CD14-positive monocyte (primary cell): ENCODE measurements around the gene HORMAD2. TPM values are rescaled to one million over a fixed set of nuclear protein-coding genes. Genes with fewer than 3 reads are reported as not detected.

Source experiments
- DNase-seq, 3 donors: peaks; one replicate each; pipeline ENCODE4 v3.0.0-alpha.2; 2011 to 2022
- H2AFZ ChIP-seq: 2 replicates; pipeline ENCODE4 v1.6.0; 2012; ENCODE audit warnings: mild to moderate bottlenecking, low read depth, low read length, inconsistent platforms; ENCODE audit not compliant: insufficient read depth, poor library complexity, severe bottlenecking
- H3K27ac ChIP-seq, 2 donors: 1 replicate in 1 of 2; 2 replicates in 1 of 2; pipeline ENCODE4 v1.5.1; 2012 to 2013; ENCODE audit warnings: low read length in 2 of 2, control low read depth in 1 of 2, inconsistent platforms in 1 of 2, low read depth in 1 of 2, mild to moderate bottlenecking in 1 of 2
- H3K27me3 ChIP-seq, 2 donors: one replicate each; pipeline versions ENCODE4 v1.6.0 to v1.6.1; 2011 to 2013; ENCODE audit warnings: low read length in 2 of 2; ENCODE audit not compliant: control insufficient read depth in 2 of 2, insufficient read depth in 2 of 2
- H3K36me3 ChIP-seq, 2 donors: replicated peaks in 1 of 2; 1 replicate in 1 of 2; 2 replicates in 1 of 2; pipeline versions ENCODE4 v1.5.1 to v1.6.1; 2012 to 2013; ENCODE audit warnings: low read length in 2 of 2, control low read depth in 1 of 2, inconsistent platforms in 1 of 2, mild to moderate bottlenecking in 1 of 2; ENCODE audit not compliant: insufficient read depth in 2 of 2, control insufficient read depth in 1 of 2
- H3K4me1 ChIP-seq, 2 donors: 1 replicate in 1 of 2; 2 replicates in 1 of 2; pipeline versions ENCODE4 v1.5.1 to v1.6.1; 2012 to 2013; ENCODE audit warnings: low read length in 2 of 2, control low read depth in 1 of 2, inconsistent platforms in 1 of 2, mild to moderate bottlenecking in 1 of 2, moderate library complexity in 1 of 2; ENCODE audit not compliant: insufficient read depth in 2 of 2, control insufficient read depth in 1 of 2
- H3K4me2 ChIP-seq: replicated peaks from 2 replicates; pipeline ENCODE3; 2012; ENCODE audit warnings: low read length, moderate library complexity, mild to moderate bottlenecking; ENCODE audit not compliant: poor library complexity, severe bottlenecking; ENCODE audit errors: extremely low read depth
- H3K4me3 ChIP-seq, 3 experiments: fragments of 200-600 bp in 1 of 3; sonication (generic) in 1 of 3; replicated peaks in 1 of 3; 1 replicate in 2 of 3; 2 replicates in 1 of 3; pipeline ENCODE4 v1.5.1; 2011 to 2013; ENCODE audit warnings: low read length in 3 of 3, mild to moderate bottlenecking in 3 of 3, control low read depth in 2 of 3, low read depth in 2 of 3, inconsistent platforms in 1 of 3, moderate library complexity in 1 of 3
- H3K79me2 ChIP-seq: 2 replicates; pipeline ENCODE4 v1.6.0; 2012; ENCODE audit warnings: mild to moderate bottlenecking, control low read depth, inconsistent platforms, low read length, moderate library complexity; ENCODE audit not compliant: insufficient read depth
- H3K9ac ChIP-seq: 2 replicates; pipeline ENCODE4 v1.6.0; 2017; ENCODE audit warnings: low read length, mild to moderate bottlenecking; ENCODE audit not compliant: insufficient read depth, poor library complexity, severe bottlenecking
- H3K9me3 ChIP-seq, 2 donors: replicated peaks in 1 of 2; 1 replicate in 1 of 2; 2 replicates in 1 of 2; pipeline versions ENCODE4 v1.5.1 to v1.6.1; 2012 to 2013; ENCODE audit warnings: low read length in 2 of 2, control low read depth in 1 of 2; ENCODE audit not compliant: control insufficient read depth in 1 of 2, insufficient read depth in 1 of 2
- H4K20me1 ChIP-seq: 2 replicates; pipeline ENCODE4 v1.6.0; 2012; ENCODE audit warnings: mild to moderate bottlenecking, low read length, control low read depth, moderate library complexity; ENCODE audit not compliant: insufficient read depth
- H3K27ac Mint-ChIP-seq, 7 donors: one replicate each; pipeline ENCODE4 v1.8.0; 2020; ENCODE audit warnings: mild to moderate bottlenecking in 7 of 7, mixed read lengths in 7 of 7, moderate library complexity in 6 of 7, inconsistent platforms in 2 of 7
- H3K27me3 Mint-ChIP-seq, 3 donors: one replicate each; pipeline ENCODE4 v1.8.0; 2021 to 2022; ENCODE audit warnings: low read depth in 3 of 3, mild to moderate bottlenecking in 3 of 3, mixed read lengths in 3 of 3, moderate library complexity in 3 of 3, inconsistent platforms in 1 of 3
- H3K36me3 Mint-ChIP-seq, 2 donors: one replicate each; pipeline ENCODE4 v1.8.0; 2020; ENCODE audit warnings: mixed read lengths in 2 of 2, inconsistent platforms in 1 of 2, mild to moderate bottlenecking in 1 of 2
- H3K4me1 Mint-ChIP-seq: one replicate; pipeline ENCODE4 v1.8.0; 2020; ENCODE audit warnings: mild to moderate bottlenecking, mixed read lengths
- H3K4me3 Mint-ChIP-seq, 2 donors: one replicate each; pipeline ENCODE4 v1.8.0; 2020; ENCODE audit warnings: mild to moderate bottlenecking in 2 of 2, mixed read lengths in 2 of 2, moderate library complexity in 1 of 2
- H3K9me3 Mint-ChIP-seq, 7 donors: one replicate each; pipeline ENCODE4 v1.8.0; 2020 to 2022; ENCODE audit warnings: mixed read lengths in 7 of 7, mild to moderate bottlenecking in 6 of 7, moderate library complexity in 6 of 7, inconsistent platforms in 2 of 7
- CTCF ChIP-seq: fragments of 200-600 bp; IDR thresholded peaks from one replicate; pipeline ENCODE4 v1.8.0; 2022; ENCODE audit warnings: antibody characterized with exemption, mild to moderate bottlenecking
- WGBS: methylation state at CpG from one replicate; pipeline ENCODE4 v1.1.5; 2013; ENCODE audit warnings: missing lambda C conversion rate; ENCODE audit not compliant: insufficient coverage; 5-methylcytosine and 5-hydroxymethylcytosine counted together
- intact Hi-C, 2 donors: fragments of 100-400 bp; cut with micrococcal nuclease; formaldehyde crosslinking; loops; one replicate each; pipeline versions ENCODE4 v1.15.0 to v1.15.1; 2023
- polyA plus RNA-seq, 3 donors: library from polyadenylated mRNA; depleted of rRNA in 1 of 3; unstranded in 2 of 3; stranded (reverse) in 1 of 3; fragments of 300-500 nt in 2 of 3; fragments of >200 nt in 1 of 3; fragmentation: Illumina TruSeq in 2 of 3; gene quantifications; 1 replicate in 2 of 3; 2 replicates in 1 of 3; pipeline ENCODE4 v1.2.3, GENCODE V29; 2012 to 2021

HORMAD2 gene
- polyA plus RNA-seq, 3 donors: not detected

GRCh38 chr22:30064172-30064571, 16.1 kb upstream of the HORMAD2 start:
- Mint-ChIP-seq H3K27me3 (peaks cover 5 to 6% (median 6%) of the 10 kb centered on the region in 3 donors), H3K4me3 (no peak overlapping the region), H3K9me3 (peaks cover 10 to 41% (median 27%) of the 10 kb centered on the region in 7 donors), H3K36me3 (no peaks in the 10 kb centered on the region), H3K27ac (no peak overlapping the region), H3K4me1 (peaks cover 4% of the 10 kb centered on the region)
- Histone ChIP-seq H3K4me1 (no peaks in the 10 kb centered on the region), H3K9me3 (peaks cover 6% of the 10 kb centered on the region in 2 donors), H4K20me1 (no peaks in the 10 kb centered on the region), H3K27me3 (no peaks in the 10 kb centered on the region), H2AFZ (no peak overlapping the region), H3K9ac (no peak overlapping the region), H3K4me3 (no peak overlapping the region), H3K36me3 (no peaks in the 10 kb centered on the region), H3K79me2 (no peaks in the 10 kb centered on the region), H3K4me2 (no peak overlapping the region), H3K27ac (no peak overlapping the region)
- DNase-seq: no peak
- TF ChIP-seq CTCF: no peak
- intact Hi-C loops: no loop called here

GRCh38 chr22:30073743-30074142, 6.5 kb upstream of the HORMAD2 start:
- H3K27me3 ChIP-seq: peaks cover 10 to 18% of the 10 kb centered on the region in 2 donors
- Mint-ChIP-seq H3K36me3 (no peaks in the 10 kb centered on the region), H3K4me3 (no peak overlapping the region), H3K4me1 (no peaks in the 10 kb centered on the region), H3K9me3 (peaks cover 0 to 3% (median 0%) of the 10 kb centered on the region in 7 donors), H3K27me3 (peaks cover 6 to 19% (median 15%) of the 10 kb centered on the region in 3 donors), H3K27ac (no peak overlapping the region)
- no peak overlapping the region for H2AFZ ChIP-seq
- H3K9ac ChIP-seq: no peak overlapping the region
- no peak overlapping the region for H3K4me2 ChIP-seq
- intact Hi-C loops: no loop called here
- 88% methylated on average over 1 of the region's 2 CpGs for WGBS
- no peak for TF ChIP-seq CTCF
- no peak overlapping the region for H3K27ac ChIP-seq
- no peaks in the 10 kb centered on the region for H3K79me2 ChIP-seq
- no peaks in the 10 kb centered on the region for H4K20me1 ChIP-seq
- no peaks in the 10 kb centered on the region for H3K9me3 ChIP-seq
- no peaks in the 10 kb centered on the region for H3K36me3 ChIP-seq
- no peak overlapping the region for H3K4me3 ChIP-seq
- no peaks in the 10 kb centered on the region for H3K4me1 ChIP-seq
- no peak for DNase-seq
